ENCODE measurements around the gene GRK5. TPM values are rescaled to one million over a fixed set of nuclear protein-coding genes. Genes with fewer than 3 reads are reported as not detected.

Gene GRK5
- total RNA-seq, 1 experiment from 2014 or later = 1.2 TPM

DNA sequence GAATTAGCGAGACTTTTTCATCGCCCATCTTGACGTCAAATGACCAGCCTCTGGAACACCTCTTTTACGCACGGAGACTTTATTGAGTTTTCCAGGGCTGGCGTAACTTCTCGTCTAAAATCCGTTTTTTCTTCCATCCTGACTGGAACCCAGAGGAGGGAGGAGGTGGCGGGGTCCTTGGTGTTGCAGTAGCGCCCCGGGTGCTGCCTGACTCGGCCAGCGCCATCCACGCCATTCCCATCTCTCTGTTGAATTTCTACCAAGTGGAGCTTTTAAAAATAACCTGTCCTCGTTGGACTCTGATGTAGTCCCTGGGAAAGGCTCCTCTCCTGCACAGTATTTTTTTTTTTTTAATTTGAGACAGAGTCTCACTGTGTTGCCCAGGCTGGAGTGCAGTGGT lies 179.3 kb downstream of the GRK5 start:
- H3K4me1 Mint-ChIP-seq = no peaks in the 10 kb centered on the region
- H3K4me2 ChIP-seq (ENCODE audit: insufficient read depth, insufficient read length, low read length) = no peak overlapping the region
- no peak overlapping the region for H2BK15ac ChIP-seq (ENCODE audit: low read depth, low read length)
- H3K4me1 ChIP-seq (ENCODE audit: insufficient read depth, low read length) = no peaks in the 10 kb centered on the region
- H3K23me2 ChIP-seq (ENCODE audit: insufficient read length, low read depth, low read length, poor library complexity, severe bottlenecking) = no peaks in the 10 kb centered on the region
- H4K5ac ChIP-seq (ENCODE audit: insufficient read length, low read depth, low read length) = no peak overlapping the region
- no peak for DNase-seq
- H3K9ac ChIP-seq (ENCODE audit: extremely low read depth, insufficient read length, low read length) = no peak overlapping the region
- H3K79me2 ChIP-seq (ENCODE audit: insufficient read depth, low read length) = no peaks in the 10 kb centered on the region
- H3K36me3 Mint-ChIP-seq (ENCODE audit: insufficient read depth in 1 of 3, low read depth in 3 of 3) = peaks cover 0 to 2% (median 0%) of the 10 kb centered on the region in 3 experiments; a peak in 1 of 7 replicates
- no peaks in the 10 kb centered on the region for H4K20me1 ChIP-seq (ENCODE audit: control insufficient read depth, insufficient read depth, insufficient read length)
- H3K27me3 ChIP-seq (ENCODE audit: insufficient read depth, low read length) = no peaks in the 10 kb centered on the region
- H3K9me3 Mint-ChIP-seq = no peaks in the 10 kb centered on the region
- H3T11ph ChIP-seq (ENCODE audit: low read length) = no peak overlapping the region
- TF ChIP-seq CTCF (conservative IDR thresholded peaks at IDR 0.05) = no peak
- H3K56ac ChIP-seq (ENCODE audit: insufficient read length, low read depth, low read length) = no peak overlapping the region
- no peaks in the 10 kb centered on the region; the same call in 1 of the 2 replicates for H3K27me3 Mint-ChIP-seq (ENCODE audit: low read depth)
- no peak overlapping the region for H2AK5ac ChIP-seq (ENCODE audit: insufficient read length, low read length)
- H2BK120ac ChIP-seq (ENCODE audit: low read depth, low read length, poor library complexity, severe bottlenecking) = no peak overlapping the region
- no peak overlapping the region for H3K14ac ChIP-seq (ENCODE audit: insufficient read depth, low read length)
- H3K23ac ChIP-seq (ENCODE audit: insufficient read length, low read depth, low read length) = no peak overlapping the region
- no peak overlapping the region for H3K4ac ChIP-seq (ENCODE audit: low read depth, low read length)
- no peak overlapping the region for H2BK12ac ChIP-seq (ENCODE audit: insufficient read length, low read depth, low read length)
- no peak overlapping the region for H3K4me3 Mint-ChIP-seq
- H3K27ac ChIP-seq (ENCODE audit: insufficient read length, low read depth, low read length) = no peak overlapping the region
- H3K27ac Mint-ChIP-seq = no peak overlapping the region
- H2BK5ac ChIP-seq (ENCODE audit: insufficient read length, low read length) = no peak overlapping the region
- H3K9me3 ChIP-seq (ENCODE audit: control insufficient read depth, low read depth, low read length) = no peaks in the 10 kb centered on the region
- no peaks in the 10 kb centered on the region for H3K79me1 ChIP-seq (ENCODE audit: insufficient read depth, low read depth, low read length, poor library complexity, severe bottlenecking)
- H4K91ac ChIP-seq (ENCODE audit: insufficient read length, low read depth, low read length) = no peak overlapping the region
- no CpG with 5 or more reads among the region's 15 CpGs for WGBS (ENCODE audit: extremely low coverage, insufficient read length, low lambda C conversion rate)
- H4K8ac ChIP-seq (replicated peaks; ENCODE audit: insufficient read length, low read depth, low read length) = no peak overlapping the region
- no peak overlapping the region for H2BK20ac ChIP-seq (ENCODE audit: low read depth, low read length, poor library complexity, severe bottlenecking)
- no peak overlapping the region for H3K18ac ChIP-seq (ENCODE audit: insufficient read length, low read depth, low read length)
- no peak overlapping the region for H2AFZ ChIP-seq (ENCODE audit: low read length)

All from H9 (cell line).